ENCODE data around the gene DNAJC21.

Gene DNAJC21

DNA sequence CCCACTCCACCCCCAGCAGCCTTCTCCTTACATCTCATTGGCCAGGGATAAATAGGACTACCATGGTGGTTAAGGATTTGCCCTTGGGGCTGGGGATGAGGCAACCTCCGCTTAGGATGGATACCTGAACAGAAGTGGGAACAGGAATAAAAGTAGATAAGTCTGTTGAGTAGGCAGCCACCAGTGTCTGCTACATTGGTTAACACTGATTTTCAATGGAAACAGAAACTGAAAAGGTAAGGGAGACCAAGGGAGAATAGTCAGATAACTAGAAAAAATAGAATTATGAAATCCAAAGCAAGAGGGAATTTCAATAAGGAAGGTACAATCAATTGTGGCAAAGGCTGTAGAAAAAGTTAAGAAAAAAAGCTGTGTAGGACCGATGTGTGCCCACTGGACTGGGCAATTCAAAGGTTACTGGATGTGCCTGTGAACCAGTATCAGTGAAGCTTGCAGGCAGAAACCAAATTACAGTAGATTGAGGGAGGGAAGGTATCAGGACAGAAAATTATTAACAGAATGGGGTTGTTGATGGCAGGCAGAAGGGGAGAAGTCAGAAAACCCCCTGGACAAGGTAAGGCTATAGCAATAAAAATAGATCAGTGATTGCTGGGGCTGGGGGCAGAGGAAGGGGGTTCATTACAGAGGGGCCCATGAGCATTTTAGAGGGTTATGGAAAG is 48.7 kb downstream of the DNAJC21 start:
- no peak for DNase-seq (ENCODE audit: low read depth in 2 of 2)

DNA sequence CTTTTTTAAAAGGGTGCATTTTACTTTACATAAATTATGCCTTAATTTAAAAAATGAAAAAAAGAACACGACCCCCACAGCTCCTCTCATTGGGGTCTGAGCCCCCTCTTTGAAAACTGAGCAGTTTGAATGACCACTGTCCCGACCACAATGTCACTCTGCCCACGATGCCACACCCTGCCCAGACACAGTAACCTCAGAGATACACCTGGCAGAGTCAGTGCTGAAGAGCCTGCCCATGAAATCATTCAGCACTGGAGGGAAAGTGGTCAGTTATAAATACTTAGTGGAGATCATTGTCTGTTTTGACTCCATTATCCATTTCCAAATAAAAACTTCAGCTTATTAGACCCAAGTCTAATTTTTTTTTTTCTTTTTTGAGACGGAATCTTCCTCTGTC is 49.3 kb downstream of the DNAJC21 start:
- no peak for DNase-seq (ENCODE audit: low read depth in 2 of 2)

GRCh38 chr5:34982823-34983222 is 53.5 kb downstream of the DNAJC21 start:
- DNase-seq (ENCODE audit: low read depth in 2 of 2), result no peak

DNA sequence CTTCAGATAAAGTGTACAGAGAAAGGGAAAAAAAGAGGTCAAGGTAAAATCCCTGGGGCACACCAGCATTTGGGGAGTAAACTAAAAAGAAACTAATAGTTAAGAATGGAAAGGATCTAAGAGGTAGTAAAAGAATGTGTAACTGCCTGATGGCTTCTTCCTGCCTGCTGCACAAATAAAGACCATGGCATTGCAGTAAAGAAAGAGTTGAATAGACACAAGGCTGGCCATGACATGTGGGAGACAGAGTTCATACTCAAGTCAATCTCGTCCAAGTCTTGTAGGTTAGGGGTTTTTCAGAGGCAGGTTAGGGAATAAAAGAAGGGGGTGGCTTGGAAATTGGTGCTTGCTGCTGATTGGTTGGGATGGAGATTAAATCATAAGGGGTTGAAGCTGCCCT is 57.6 kb downstream of the DNAJC21 start:
- DNase-seq (ENCODE audit: low read depth in 2 of 2), result no peak

- DNase-seq (ENCODE audit: low read depth in 2 of 2), result no peak
Measured at GRCh38 chr5:34991486-34992238, 62.3 kb downstream of the DNAJC21 start.

- no peak for DNase-seq (ENCODE audit: low read depth in 2 of 2)
Measured at GRCh38 chr5:34993951-34994350, 64.6 kb downstream of the DNAJC21 start.

- DNase-seq (ENCODE audit: low read depth in 2 of 2), result no peak
Measured at GRCh38 chr5:34996261-34996660, 66.9 kb downstream of the DNAJC21 start.

DNA sequence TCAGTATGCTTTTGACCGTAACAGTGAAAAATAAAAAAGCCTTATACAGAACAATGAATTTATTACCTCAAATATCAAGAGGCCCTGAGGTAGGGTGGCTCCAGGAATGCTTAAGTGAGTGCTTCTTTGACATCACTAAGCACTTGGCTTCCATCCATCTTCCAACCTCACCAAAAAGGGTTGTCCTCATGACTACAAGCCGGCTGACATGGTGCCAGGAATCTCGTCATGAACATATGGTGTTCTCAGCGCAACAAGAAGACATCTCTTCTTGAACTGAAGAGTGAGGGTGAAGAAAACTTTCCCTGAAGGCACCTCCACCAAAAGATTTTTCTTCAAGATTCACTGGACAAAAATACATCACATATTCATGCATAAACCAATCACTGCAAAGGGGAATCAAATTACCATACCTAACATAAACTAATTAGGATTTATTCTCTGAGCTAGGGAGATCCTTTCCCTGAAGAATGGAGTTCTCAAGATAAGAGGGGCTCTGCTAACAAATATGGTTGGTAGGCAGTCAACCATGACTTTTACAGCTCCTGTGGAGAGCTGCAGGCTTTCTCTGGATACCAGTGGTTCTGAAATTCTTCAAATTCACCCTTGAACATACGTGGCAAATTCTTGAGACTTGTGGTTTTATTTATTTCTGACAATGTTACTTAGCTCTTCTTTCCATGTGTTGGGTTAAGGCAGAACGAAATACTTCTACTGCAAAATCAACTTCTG is 68.9 kb downstream of the DNAJC21 start:
- DNase-seq (ENCODE audit: low read depth in 2 of 2), result no peak

DNA sequence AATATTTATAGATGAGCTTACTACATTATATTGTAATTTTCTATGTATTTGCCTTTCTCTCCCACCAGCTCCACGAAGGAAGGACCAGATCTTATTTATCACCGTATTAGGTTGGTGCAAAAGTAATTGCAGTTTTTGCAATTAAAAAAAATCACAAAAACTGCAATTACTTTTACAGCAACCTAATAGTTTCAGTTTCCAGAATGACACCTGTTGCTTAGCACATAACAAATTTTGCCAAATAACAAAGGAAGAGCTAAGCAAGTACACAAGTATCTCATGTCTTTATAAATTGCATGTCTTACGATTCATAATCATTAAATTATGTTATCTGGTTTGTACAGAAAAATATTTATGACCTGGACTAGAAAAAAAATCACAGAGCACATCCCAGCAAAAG is 72.5 kb downstream of the DNAJC21 start:
- DNase-seq (ENCODE audit: low read depth in 2 of 2), result no peak

DNA sequence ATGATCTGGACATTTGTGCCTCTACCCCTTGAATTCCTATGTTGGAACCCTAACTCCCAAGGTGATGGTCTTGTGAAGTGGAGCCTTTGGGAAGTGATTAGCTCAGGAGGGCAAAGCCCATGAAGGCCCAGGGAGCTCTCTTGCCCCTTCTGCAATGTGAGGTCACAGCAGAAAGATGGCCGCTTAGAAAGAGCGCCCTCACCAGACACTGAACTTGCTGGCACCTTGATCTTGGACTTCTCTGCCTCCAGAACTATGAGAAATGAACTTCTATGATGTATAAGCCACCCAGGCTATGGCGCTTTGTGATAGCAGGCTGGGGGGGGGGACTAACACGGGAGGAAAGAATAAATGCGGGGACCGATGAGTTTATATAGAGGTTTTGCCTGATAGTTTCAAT is 73.1 kb downstream of the DNAJC21 start:
- DNase-seq (ENCODE audit: low read depth in 2 of 2), result no peak

DNA sequence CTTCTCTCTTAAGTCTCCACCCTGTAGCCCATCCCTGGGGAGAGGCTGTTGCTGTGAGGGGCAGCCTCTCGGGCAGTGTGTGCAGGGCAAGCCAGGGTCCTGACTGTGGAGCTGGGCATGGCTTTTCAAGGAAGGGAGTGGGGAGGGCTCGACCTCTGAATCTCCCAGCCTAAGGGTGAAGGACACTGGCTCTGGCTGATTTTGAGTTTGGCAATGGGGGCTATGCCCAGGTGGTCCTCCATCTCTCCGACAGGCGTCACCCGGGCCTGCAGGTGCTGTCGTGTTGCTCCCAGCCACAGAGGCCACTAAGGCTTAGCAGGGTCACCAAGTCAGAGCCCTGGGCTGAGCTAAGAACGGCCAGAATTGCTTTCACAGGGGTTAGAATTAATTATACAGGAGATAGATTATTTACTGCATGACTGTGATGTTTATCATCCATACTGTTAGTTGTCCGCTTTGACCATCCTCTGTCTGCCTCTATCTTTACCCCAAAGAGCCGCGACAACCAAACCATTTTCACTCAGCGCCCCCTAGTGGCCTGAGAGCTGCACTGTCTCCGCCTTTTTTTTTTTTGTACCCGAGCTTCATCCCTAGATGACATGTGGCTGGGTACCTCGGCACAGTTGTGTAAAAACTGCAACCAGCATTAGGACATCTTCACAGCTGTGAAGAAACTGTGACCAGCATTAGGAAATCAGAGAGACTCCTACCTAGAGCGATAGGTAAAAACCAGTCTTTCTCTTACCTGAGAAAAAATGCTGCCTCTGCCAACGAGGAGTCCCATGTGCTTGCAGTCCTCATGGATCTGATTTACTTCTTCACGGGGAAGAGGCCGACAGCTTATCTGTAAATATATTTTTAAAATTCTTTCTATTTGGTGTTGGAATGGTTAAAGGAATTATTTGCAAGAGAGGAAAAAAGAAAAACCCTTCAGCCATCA is 73.9 kb downstream of the DNAJC21 start:
- DNase-seq (ENCODE audit: low read depth in 2 of 2), result peak in 1 of 2 donors; percentile 9

DNA sequence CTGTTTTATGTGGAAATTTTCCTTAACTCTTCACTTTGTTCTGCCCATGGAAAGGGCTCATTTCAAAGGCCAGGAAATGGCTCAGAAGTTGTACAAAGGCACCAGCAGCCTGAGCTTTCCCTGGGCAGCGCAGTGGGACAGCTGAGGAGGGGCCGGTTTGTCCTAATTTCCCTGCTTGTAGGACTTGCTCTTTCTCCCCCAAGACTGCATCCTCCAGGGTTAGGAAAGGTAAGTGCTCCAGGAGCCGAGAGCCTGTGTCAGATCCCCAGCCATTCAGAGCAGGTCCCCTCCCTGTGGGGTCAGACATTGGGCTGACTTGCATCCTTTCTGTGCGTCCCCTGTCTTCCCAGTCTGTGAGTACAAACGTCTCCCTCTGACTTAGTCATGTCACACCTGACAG is 74.8 kb downstream of the DNAJC21 start:
- DNase-seq (ENCODE audit: low read depth in 2 of 2), result no peak

GRCh38 chr5:35004771-35005170 is 75.4 kb downstream of the DNAJC21 start:
- no peak for DNase-seq (ENCODE audit: low read depth in 2 of 2)

All from stimulated activated CD8-positive, alpha-beta memory T cell treated with anti-CD3 and anti-CD28 coated beads, Interleukin-15, amount 100 ng/mL, for 4 hours (primary cell).